HG03280 (cell line): Measurements from ENCODE around the gene UHRF1.
"Not testable (repeated sequence)": the region's sequence is repeated elsewhere in the genome, so short reads cannot be mapped to it uniquely, and the experiment has no call there.

ENCODE experiments used
- ATAC-seq: cut with Tn5 transposase; IDR thresholded peaks from one replicate; pipeline ENCODE4 v1.9.1; 2021; ENCODE audit warnings: mild to moderate bottlenecking, moderate library complexity; ENCODE audit not compliant: unreplicated experiment

Gene UHRF1

GRCh38 chr19:4932711-4933110, 23.4 kb downstream of the UHRF1 start:
- no peak for ATAC-seq

GRCh38 chr19:4933528-4933927, 24.2 kb downstream of the UHRF1 start:
- ATAC-seq: no peak

GRCh38 chr19:4935444-4935843, 26.1 kb downstream of the UHRF1 start:
- ATAC-seq: no peak

GRCh38 chr19:4937060-4937459, 27.8 kb downstream of the UHRF1 start:
- no peak for ATAC-seq

GRCh38 chr19:4938461-4938860, 29.2 kb downstream of the UHRF1 start:
- not testable (repeated sequence) for ATAC-seq

- ATAC-seq: no peak
Measured at GRCh38 chr19:4939466-4939865, 30.2 kb downstream of the UHRF1 start.

GRCh38 chr19:4941638-4942169, 32.4 kb downstream of the UHRF1 start:
- ATAC-seq: not testable (repeated sequence)

GRCh38 chr19:4950650-4951049, 41.3 kb downstream of the UHRF1 start:
- ATAC-seq: not testable (repeated sequence)

- no peak for ATAC-seq
Measured at GRCh38 chr19:4951656-4952055, 42.4 kb downstream of the UHRF1 start.

- ATAC-seq: no peak
Measured at GRCh38 chr19:4952945-4953344, 43.6 kb downstream of the UHRF1 start.

GRCh38 chr19:4954320-4955149, 45.2 kb downstream of the UHRF1 start:
- ATAC-seq: not testable (repeated sequence)

GRCh38 chr19:4955274-4955673, 46.0 kb downstream of the UHRF1 start:
- ATAC-seq: no peak

GRCh38 chr19:4957981-4958380, 48.7 kb downstream of the UHRF1 start:
- ATAC-seq: no peak

GRCh38 chr19:4962085-4962619, 52.9 kb downstream of the UHRF1 start:
- no peak for ATAC-seq

GRCh38 chr19:4965061-4965460, 55.8 kb downstream of the UHRF1 start:
- no peak for ATAC-seq

GRCh38 chr19:4966591-4966990, 57.3 kb downstream of the UHRF1 start:
- no peak for ATAC-seq

GRCh38 chr19:4967738-4968461, 58.6 kb downstream of the UHRF1 start:
- no peak for ATAC-seq

- peak; percentile 91 for ATAC-seq
Measured at GRCh38 chr19:4968462-4969291, 59.4 kb downstream of the UHRF1 start, which contains the start of gene KDM4B. KDM4B (plus strand) TSS chr19:4969113; CDS start chr19:5032891, 63,778 bp downstream.

GRCh38 chr19:4969292-4969771, 60.0 kb downstream of the UHRF1 start:
- no peak for ATAC-seq

GRCh38 chr19:4969772-4970531, 60.7 kb downstream of the UHRF1 start:
- no peak for ATAC-seq
